KMS-11 (cell line): ENCODE measurements around the gene RRP1B.

Experiments
- H2AFZ ChIP-seq: fragments of 200-600 bp; sonication (generic); 2 replicates; pipeline ENCODE4 v1.6.1; 2016; ENCODE audit warnings: antibody characterized with exemption, mixed run types, low read depth
- H3K27ac ChIP-seq: fragments of 200-600 bp; sonication (generic); 2 replicates; pipeline ENCODE4 v1.6.1; 2016; ENCODE audit warnings: mild to moderate bottlenecking, mixed run types
- H3K27me3 ChIP-seq: fragments of 200-600 bp; sonication (generic); 2 replicates; pipeline ENCODE4 v1.6.1; 2017; ENCODE audit warnings: mild to moderate bottlenecking, low read depth, mixed run types, moderate library complexity; ENCODE audit not compliant: insufficient read depth
- H3K36me3 ChIP-seq: fragments of 200-600 bp; sonication (generic); 2 replicates; pipeline ENCODE4 v1.6.1; 2017; ENCODE audit warnings: mild to moderate bottlenecking, mixed run types; ENCODE audit not compliant: insufficient read depth
- H3K4me1 ChIP-seq: fragments of 200-600 bp; sonication (generic); 2 replicates; pipeline ENCODE4 v1.6.1; 2016; ENCODE audit warnings: mild to moderate bottlenecking, low read depth, mixed run types; ENCODE audit not compliant: poor library complexity, severe bottlenecking
- H3K4me2 ChIP-seq: fragments of 200-600 bp; sonication (generic); 2 replicates; pipeline ENCODE4 v1.7.0; 2016; ENCODE audit warnings: mild to moderate bottlenecking, mixed run types
- H3K4me3 ChIP-seq: fragments of 200-600 bp; sonication (generic); IDR thresholded peaks from 2 replicates; pipeline ENCODE4 v1.6.1; 2017; ENCODE audit warnings: low read depth, low read length, mixed read lengths; ENCODE audit not compliant: insufficient read depth
- H3K79me2 ChIP-seq: fragments of 200-600 bp; sonication (generic); 2 replicates; pipeline ENCODE4 v1.6.1; 2016; ENCODE audit warnings: low read depth, mixed run types; ENCODE audit not compliant: insufficient read depth
- H3K9ac ChIP-seq: fragments of 200-600 bp; sonication (generic); 2 replicates; pipeline ENCODE4 v1.6.1; 2016; ENCODE audit warnings: mild to moderate bottlenecking, mixed run types
- H4K20me1 ChIP-seq: fragments of 200-600 bp; sonication (generic); 2 replicates; pipeline ENCODE4 v1.6.1; 2016; ENCODE audit warnings: mild to moderate bottlenecking, mixed run types; ENCODE audit not compliant: insufficient read depth
- TF ChIP-seq, protein P1 (sequence below): fragments of 200-600 bp; sonication (generic); conservative IDR thresholded peaks from 2 replicates; pipeline ENCODE4 v1.6.1; 2017; ENCODE audit warnings: low read depth, mild to moderate bottlenecking, antibody characterized with exemption, low read length, moderate library complexity, mixed read lengths

RRP1B gene

GRCh38 chr21:43622796-43623195 is 36.6 kb upstream of the RRP1B start:
- TF ChIP-seq, protein P1, sequence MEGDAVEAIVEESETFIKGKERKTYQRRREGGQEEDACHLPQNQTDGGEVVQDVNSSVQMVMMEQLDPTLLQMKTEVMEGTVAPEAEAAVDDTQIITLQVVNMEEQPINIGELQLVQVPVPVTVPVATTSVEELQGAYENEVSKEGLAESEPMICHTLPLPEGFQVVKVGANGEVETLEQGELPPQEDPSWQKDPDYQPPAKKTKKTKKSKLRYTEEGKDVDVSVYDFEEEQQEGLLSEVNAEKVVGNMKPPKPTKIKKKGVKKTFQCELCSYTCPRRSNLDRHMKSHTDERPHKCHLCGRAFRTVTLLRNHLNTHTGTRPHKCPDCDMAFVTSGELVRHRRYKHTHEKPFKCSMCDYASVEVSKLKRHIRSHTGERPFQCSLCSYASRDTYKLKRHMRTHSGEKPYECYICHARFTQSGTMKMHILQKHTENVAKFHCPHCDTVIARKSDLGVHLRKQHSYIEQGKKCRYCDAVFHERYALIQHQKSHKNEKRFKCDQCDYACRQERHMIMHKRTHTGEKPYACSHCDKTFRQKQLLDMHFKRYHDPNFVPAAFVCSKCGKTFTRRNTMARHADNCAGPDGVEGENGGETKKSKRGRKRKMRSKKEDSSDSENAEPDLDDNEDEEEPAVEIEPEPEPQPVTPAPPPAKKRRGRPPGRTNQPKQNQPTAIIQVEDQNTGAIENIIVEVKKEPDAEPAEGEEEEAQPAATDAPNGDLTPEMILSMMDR = no peak
- H3K4me2 ChIP-seq = no peak overlapping the region

DNA sequence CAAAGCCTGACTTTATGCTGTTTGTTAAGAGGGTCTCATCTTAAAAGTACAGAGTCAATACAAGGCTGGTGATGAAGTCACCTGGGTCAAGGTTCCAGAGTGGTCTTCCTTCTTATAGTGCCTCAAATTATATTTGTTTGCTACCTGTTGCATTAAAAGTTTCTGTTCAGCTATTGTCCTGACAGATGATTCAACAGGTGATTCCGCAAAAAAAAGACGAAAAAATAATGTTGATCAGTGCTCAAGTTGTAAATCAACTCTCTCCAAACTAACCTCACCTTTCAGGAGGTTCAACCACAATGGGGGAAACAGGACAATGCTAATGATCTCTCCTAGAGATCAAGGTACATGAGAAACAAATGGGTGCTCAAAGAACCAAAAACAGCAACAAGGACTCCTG is 35.8 kb upstream of the RRP1B start:
- H3K79me2 ChIP-seq = no peaks in the 10 kb centered on the region
- no peak overlapping the region for H3K27ac ChIP-seq
- H3K4me2 ChIP-seq = no peak overlapping the region
- H3K4me1 ChIP-seq = no peaks in the 10 kb centered on the region
- H3K27me3 ChIP-seq = no peaks in the 10 kb centered on the region
- H3K9ac ChIP-seq = no peak overlapping the region
- H4K20me1 ChIP-seq = no peaks in the 10 kb centered on the region
- H2AFZ ChIP-seq = no peak overlapping the region
- TF ChIP-seq, protein P1 = no peak
- no peaks in the 10 kb centered on the region for H3K36me3 ChIP-seq
- no peak overlapping the region for H3K4me3 ChIP-seq

More at GRCh38 chr21:43622796-43623195, 36.6 kb upstream of the RRP1B start:
- Histone ChIP-seq H2AFZ (no peak overlapping the region), H3K79me2 (no peaks in the 10 kb centered on the region), H3K27ac (no peak overlapping the region), H3K9ac (no peak overlapping the region), H4K20me1 (no peaks in the 10 kb centered on the region), H3K36me3 (no peaks in the 10 kb centered on the region), H3K4me1 (no peaks in the 10 kb centered on the region), H3K27me3 (no peaks in the 10 kb centered on the region), H3K4me3 (no peak overlapping the region)

GRCh38 chr21:43624339-43624738 is 35.0 kb upstream of the RRP1B start:
- Histone ChIP-seq H3K79me2 (no peaks in the 10 kb centered on the region), H2AFZ (no peak overlapping the region), H3K36me3 (no peaks in the 10 kb centered on the region), H3K9ac (no peak overlapping the region), H3K27me3 (no peaks in the 10 kb centered on the region), H3K4me1 (no peaks in the 10 kb centered on the region), H4K20me1 (no peaks in the 10 kb centered on the region), H3K4me2 (no peak overlapping the region), H3K27ac (no peak overlapping the region), H3K4me3 (no peak overlapping the region)
- TF ChIP-seq, protein P1 = no peak

DNA sequence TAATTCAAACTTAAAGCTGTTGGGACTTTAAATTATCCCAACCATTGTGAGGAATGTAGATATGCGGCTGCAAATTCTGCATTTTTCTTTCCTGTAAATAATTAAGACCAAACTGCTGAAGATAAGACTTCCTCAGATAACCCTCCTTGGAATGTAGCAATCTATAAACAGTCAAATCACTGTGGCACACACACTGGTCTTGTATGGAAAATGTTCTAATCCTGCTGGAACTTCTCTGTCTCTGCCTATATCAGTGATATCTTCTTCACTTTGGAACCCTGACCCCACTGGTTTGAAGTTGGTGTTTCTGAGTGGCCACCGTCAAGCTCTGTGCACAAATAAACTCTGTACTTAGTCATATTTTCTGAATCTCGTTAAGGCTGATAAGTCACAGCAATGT is 33.0 kb upstream of the RRP1B start:
- no peaks in the 10 kb centered on the region for H3K4me1 ChIP-seq
- no peak overlapping the region for H3K4me2 ChIP-seq
- no peak overlapping the region for H3K9ac ChIP-seq
- no peaks in the 10 kb centered on the region for H4K20me1 ChIP-seq
- no peaks in the 10 kb centered on the region for H3K36me3 ChIP-seq
- no peak overlapping the region for H3K4me3 ChIP-seq
- H3K79me2 ChIP-seq = no peaks in the 10 kb centered on the region
- H3K27me3 ChIP-seq = no peaks in the 10 kb centered on the region
- no peak overlapping the region for H3K27ac ChIP-seq
- H2AFZ ChIP-seq = no peak overlapping the region
- TF ChIP-seq, protein P1 = no peak
